GM12873 (cell line): Measurements from ENCODE around the gene TRIM56.

Experiments
- CTCF ChIP-seq: IDR thresholded peaks from 2 replicates; pipeline ENCODE4 v1.5.1; 2012; ENCODE audit warnings: low read depth, mild to moderate bottlenecking, moderate library complexity, low read length, control low read depth; ENCODE audit not compliant: insufficient read depth; ENCODE audit errors: missing control alignments

Gene TRIM56

GRCh38 chr7:101096957-101097347 is 11.7 kb downstream of the TRIM56 start:
- TF ChIP-seq CTCF, result no peak

- TF ChIP-seq CTCF, result no peak
These were observed 12.3 kb downstream of the TRIM56 start for GRCh38 chr7:101097561-101097960.

- no peak for TF ChIP-seq CTCF
These were observed 14.9 kb downstream of the TRIM56 start for GRCh38 chr7:101099969-101100781.

GRCh38 chr7:101100858-101101847 is 15.9 kb downstream of the TRIM56 start:
- no peak for TF ChIP-seq CTCF

GRCh38 chr7:101102026-101102425 is 16.7 kb downstream of the TRIM56 start:
- no peak for TF ChIP-seq CTCF

GRCh38 chr7:101104193-101104713 is 19.0 kb downstream of the TRIM56 start:
- no peak for TF ChIP-seq CTCF

- no peak for TF ChIP-seq CTCF
These were observed 19.5 kb downstream of the TRIM56 start for GRCh38 chr7:101104799-101105198.
